Astrocyte of the hippocampus (primary cell): ENCODE data around the gene KAT5.
"Not testable (repeated sequence)": the region's sequence is repeated elsewhere in the genome, so short reads cannot be mapped to it uniquely, and the experiment has no call there.

ENCODE experiments used
- DNase-seq: peaks from one replicate; pipeline ENCODE4 v3.0.0; 2011; ENCODE audit warnings: low read depth, low spot score

The KAT5 gene

DNA sequence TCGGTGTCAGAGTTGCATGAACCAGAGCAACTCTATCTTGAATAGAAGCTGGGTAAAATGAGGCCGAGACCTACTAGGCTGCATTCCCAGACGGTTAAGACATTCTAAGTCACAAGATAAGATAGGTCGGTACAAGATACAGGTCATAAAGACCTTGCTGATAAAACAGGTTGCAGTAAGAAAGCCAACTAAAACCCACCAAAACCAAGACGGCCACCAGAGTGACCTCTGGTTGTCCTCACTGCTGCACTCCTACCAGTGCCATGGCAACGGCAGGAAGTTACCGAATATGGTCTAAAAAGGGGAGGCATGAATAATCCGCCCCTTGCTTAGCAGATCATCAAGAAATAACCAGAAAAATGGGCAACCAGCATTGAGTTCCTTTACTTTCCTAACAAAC is 2.4 kb upstream of the KAT5 start:
- DNase-seq = peak; percentile 9

DNA sequence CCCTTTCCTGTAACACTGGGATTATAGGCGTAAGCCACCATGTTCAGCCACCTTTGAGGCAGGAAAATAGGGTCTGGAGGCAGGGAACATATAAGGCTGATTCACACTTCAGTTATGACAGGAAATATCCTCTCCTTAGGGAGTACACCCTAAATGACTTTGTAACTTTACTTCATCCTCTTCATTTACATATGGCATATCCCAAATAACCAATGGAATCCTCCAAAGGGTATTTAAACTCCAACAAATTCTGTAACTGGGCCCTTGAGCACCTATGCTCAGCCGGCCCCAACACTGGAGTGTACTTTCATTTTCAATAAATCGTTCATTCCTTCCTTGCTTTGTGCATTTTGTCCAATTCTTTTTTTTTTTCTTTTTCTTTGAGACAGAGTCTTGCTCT is 1.6 kb upstream of the KAT5 start:
- no peak for DNase-seq

DNA sequence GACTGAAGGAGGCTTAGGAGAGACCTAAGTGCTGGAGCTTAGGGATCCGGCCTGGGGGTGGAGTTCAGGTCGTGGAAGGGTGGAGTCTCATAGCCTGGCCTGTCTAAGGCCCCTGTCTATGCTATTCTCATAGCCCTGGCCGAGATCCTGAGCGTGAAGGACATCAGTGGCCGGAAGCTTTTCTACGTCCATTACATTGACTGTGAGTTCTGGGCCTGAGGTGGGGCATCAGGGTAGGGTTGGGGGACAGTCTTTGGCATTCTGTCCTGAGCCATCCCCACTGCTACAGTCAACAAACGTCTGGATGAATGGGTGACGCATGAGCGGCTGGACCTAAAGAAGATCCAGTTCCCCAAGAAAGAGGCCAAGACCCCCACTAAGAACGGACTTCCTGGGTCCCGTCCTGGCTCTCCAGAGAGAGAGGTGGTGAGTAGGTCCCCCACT is 603 bp downstream of the KAT5 start:
- no peak for DNase-seq

DNA sequence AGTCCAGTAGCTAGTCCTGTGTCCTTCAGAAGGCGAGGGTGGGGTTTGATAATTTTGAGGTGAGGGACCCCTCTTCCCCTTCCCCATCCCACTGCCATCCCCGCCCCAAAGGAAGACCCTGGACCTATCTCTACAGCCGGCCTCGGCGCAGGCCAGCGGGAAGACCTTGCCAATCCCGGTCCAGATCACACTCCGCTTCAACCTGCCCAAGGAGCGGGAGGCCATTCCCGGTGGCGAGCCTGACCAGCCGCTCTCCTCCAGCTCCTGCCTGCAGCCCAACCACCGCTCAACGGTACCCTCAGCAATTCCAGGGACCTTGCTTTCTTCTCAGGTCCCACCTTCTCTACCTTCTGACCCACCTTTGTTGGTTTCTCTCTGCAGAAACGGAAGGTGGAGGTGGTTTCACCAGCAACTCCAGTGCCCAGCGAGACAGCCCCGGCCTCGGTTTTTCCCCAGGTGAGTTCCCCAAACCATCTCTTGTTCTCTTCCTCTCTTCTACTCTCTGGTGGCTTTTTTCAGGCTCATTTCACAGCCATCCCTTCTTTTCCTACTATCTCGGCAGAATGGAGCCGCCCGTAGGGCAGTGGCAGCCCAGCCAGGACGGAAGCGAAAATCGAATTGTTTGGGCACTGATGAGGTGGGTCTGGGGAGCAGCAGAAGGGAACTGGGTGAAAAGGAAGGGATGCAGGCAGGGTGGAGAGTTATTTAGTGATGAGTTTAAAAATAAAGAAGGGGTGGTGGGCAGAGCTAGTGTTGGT is 1.3 kb downstream of the KAT5 start:
- no peak for DNase-seq

DNA sequence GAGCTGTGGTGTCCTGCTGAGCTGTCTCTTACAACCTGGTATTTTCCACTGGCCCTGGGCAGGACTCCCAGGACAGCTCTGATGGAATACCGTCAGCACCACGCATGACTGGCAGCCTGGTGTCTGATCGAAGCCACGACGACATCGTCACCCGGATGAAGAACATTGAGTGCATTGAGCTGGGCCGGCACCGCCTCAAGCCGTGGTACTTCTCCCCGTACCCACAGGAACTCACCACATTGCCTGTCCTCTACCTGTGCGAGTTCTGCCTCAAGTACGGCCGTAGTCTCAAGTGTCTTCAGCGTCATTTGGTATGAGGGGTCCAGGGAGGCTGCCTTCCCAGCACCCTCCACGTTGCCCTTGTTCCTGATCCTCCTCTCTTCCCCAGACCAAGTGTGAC is 2.4 kb downstream of the KAT5 start:
- DNase-seq = no peak

DNA sequence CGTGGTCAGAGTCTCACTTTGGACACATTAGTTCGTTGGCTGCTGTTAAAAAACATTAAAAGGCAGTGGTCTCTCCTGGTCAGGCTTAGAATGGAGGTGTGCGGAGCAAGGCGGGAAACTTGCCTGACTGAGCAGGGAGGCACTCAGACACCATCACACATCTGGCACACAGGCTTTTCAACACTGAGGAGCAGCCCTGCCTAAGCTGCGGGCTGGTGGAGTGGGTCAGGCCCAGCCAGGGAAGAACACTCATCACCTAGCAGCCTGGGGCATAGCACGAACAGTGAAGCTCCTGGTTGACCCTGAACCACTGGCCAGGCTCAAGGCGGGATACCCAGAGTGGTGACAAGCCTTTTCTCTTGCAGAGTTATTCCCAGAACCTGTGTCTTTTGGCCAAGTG is 4.2 kb downstream of the KAT5 start:
- DNase-seq = no peak

DNA sequence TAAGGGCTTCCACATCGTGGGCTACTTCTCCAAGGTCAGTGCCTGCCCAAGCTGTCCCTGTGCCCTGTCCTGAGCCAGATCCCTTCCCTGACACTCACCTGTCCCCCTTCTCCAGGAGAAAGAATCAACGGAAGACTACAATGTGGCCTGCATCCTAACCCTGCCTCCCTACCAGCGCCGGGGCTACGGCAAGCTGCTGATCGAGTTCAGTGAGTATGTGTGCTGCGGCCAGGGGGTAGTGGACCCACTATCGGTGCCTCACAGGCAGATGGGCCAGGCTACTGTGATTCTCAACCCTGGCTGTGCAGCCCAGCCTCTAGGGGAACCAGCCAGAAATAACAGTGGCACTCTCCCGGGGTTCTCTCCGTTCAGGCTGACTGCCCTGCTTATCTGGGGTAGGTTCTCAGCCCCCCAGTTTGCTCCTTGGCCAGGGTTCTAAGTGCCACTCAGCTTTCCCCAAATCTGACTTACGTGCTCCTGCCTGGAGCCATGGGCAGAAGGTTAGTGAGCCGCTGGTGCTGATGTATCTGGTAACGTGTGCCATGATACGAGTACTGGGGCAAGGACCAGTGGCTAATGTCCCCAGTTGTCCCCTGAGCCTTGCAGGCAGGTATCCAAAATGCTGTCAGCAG is 4.8 kb downstream of the KAT5 start:
- DNase-seq = no peak

DNA sequence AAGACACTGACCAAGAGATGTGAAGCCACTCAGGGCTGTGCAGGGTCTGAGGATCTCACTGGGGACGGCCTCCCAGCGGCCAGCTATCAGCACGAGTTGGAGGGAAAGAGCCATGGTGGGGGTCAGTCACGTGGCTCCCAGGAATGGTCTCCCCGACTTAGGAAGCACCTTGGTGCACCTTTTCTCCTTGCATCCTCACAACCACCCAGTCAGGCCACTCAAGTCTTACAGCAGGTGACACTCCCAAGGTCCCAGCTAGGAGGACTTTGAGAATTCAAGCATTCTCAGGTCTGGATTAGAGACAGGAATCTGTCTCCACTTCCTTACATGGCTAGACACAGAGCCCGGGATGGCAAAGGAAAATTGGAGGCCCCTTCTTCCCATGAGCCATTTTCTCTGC is 5.9 kb downstream of the KAT5 start:
- DNase-seq = no peak

DNA sequence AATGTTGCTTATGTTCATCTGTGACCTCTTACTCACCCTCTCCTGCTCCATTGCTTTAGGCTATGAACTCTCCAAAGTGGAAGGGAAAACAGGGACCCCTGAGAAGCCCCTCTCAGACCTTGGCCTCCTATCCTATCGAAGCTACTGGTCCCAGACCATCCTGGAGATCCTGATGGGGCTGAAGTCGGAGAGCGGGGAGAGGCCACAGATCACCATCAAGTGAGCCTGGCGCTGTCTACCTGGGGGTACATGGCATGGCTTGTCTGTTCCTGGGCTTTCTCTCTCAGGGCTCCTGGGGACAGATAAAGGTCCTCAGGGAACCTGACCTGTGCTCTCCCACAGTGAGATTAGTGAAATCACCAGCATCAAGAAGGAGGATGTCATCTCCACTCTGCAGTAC is 6.5 kb downstream of the KAT5 start:
- DNase-seq = no peak

DNA sequence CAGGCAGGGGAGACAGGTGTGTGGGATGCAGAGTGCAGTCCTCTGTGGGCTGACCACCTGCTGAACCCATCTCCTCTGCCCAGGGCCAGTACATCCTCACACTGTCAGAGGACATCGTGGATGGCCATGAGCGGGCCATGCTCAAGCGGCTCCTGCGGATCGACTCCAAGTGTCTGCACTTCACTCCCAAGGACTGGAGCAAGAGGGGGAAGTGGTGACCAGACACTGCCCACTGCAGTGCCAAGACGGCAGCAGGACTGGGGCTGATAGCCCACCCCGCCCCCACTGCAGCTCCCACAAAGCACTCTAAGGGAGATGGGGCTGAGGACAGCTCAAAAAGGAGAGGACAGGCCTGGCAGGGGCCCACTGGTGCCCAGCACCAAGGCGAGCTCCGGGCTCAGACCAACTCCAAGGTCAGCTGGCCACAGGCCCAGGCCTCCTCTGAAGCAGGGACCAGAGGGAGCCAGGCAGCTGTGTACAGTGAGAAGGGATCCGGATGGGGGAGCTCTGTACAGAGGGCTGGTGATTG is 7.0 kb downstream of the KAT5 start:
- peak; percentile 17 for DNase-seq

DNA sequence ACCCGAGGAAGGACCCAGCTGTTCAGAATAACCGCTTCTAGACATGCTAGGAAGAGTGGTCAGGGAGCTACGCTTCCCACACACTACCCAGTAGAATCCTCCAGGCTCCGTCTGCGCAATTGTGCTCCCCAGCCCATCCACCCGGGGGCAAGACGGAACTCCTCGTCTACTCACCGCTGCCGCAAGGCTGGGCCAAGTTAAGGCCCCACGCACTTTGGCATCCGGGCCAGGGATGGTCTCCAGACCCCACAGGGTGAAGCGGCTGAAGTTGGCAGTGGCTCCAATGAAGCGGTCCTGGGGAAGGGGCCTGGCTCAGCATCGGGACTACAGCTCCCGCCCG is 7.8 kb downstream of the KAT5 start:
- DNase-seq = no peak

DNA sequence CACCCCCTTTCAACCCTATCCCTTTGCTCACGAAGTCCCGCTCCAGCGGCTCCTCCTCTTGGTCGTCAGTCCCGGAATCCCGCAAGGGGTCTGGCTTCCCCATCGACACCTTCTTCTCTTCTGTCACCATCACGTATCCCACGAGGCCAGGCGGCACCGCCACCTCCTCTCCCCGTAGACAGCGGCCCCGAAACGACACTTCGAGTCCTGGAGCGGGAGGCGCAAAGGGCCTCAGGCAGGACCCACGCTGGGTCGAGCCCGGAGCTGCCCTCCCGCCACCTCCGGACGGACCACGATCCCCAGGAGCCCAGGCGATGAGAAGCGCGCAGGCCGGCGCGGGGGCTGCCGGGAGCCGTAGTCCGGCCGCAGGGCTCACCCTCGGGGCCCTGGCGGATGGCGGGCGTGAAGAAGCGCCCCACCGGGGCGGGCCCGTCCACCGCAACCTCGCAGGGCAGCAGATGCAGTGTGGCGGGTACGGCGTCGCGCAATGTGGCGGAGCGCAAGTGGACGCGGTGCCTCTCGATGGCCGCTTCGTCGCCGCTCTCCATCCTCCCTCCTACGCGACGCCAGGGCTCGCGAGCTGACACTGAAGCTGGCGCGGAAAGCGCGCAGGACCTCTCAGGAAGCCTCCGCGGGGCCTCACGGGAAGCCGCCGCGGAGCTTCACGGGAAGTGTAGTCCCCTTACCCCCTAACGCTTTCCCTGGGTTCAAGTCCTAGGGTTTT is 8.3 kb downstream of the KAT5 start, which contains the start of gene RNASEH2C:
RNASEH2C (minus strand) TSS at position 588 of the 724 bp plus-strand sequence; CDS start at position 548, 40 bp downstream.
- peak; percentile 95 for DNase-seq

DNA sequence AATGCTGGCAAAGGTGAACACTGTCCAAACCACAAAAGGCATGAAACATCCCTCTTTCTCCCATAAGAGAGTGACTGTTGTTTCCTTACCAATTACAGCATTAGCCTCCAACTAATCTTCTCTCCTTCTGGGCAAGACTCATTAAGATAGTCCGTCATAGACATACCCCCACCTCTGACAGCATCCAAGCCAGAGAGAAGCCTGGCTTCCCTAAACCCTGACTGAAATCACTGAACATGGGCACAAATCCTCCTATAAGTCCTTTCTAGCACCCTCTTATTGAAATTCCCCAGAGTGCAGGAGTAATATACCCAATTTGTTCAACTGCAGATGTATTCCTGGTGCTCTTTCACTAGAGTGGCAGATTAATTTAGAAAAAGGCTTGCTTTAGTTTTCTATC is 10.2 kb downstream of the KAT5 start:
- no peak for DNase-seq

DNA sequence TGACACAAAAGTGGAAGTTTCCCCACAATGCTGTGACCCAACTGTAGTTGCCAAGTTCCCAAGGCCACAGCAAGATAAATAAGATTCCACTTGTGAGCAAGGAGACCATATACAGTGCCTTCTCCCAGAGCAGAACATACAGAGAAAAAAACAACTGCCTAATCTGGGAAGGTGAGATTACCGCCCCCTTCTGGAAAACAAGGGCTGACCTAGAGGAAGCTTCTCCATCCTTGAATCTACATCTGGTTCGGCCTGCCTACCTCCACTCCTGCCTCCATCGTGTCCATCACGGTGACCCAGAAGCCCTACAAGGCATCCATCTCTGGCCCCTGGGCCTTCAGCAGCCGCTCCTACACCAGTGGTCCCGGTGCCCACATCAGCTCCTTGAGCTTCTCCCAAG is 14.6 kb downstream of the KAT5 start:
- DNase-seq = no peak

DNA sequence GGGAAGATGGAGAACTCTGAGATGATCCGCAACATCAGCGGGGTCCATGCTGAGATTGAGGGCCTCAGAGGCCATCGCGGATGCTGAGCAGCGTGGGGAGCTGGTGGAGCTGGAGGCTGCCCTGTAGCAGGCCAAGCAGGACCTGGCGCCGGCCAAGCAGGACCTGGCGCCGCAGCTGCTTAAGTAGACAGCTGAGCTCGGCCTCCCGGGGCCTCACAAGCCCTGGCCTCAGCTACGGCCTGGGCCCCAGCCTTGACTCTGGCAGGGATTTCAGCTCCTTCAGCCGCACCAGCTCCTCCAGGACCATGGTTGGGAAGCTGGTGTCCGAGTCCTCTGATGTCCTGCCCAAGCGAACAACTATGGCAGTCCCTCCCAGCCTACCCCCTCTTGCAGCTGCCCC is 15.8 kb downstream of the KAT5 start:
- no peak for DNase-seq

DNA sequence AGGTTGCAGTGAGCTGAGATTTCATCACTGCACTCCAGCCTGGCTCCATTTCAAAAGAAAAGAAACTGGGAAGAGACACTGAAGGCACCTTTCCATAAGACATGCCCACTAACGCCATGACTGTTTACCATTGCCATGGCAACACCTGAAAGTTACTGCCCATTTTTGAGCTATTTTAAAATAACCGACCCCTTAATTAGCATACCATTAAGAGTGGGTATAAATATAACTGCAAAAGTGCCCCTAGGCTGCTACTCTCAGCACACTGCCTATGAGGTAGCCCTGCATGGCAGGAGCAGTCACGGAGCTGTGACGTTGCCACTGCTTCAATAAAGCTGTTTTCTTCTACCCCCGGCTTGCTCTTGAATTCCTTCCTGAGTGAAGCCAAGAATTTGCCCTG is 18.4 kb downstream of the KAT5 start:
- DNase-seq = no peak

DNA sequence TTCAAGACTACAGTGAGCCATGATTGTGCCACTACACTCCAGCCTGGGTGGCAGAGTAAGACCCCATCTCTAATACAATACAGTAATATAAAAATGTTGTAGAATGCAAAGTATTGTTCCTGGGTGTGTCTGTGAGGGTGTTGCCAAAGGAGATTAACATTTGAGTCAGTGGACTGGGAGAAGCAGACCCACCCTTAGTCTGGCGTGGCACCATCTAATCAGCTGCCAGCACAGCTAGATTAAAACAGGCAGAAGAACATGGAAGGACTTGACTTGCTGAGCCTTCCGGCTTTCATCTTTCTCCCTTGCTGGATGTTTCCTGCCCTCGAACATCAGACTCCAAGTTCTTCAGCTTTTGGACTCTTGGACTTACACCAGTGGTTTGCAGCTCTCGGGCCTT is 23.1 kb downstream of the KAT5 start:
- DNase-seq = not testable (repeated sequence)

DNA sequence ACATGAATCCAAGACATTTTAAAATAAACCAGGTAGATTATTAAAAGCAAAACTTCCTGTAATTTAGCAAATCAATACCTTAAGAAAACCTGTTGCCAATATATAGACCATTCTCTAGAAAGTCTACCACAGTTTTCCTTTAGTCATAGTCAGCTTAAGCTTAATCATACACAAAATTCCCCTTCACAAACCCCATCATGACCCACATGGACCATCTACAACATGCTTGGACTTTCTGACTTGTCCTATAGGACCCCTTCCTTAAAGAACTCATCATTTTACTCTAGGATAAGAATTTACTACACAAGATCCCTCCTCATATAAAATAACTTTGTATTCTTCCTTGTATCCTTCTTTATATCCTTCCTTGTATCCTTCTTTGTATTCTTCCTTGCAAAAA is 24.8 kb downstream of the KAT5 start:
- no peak for DNase-seq

DNA sequence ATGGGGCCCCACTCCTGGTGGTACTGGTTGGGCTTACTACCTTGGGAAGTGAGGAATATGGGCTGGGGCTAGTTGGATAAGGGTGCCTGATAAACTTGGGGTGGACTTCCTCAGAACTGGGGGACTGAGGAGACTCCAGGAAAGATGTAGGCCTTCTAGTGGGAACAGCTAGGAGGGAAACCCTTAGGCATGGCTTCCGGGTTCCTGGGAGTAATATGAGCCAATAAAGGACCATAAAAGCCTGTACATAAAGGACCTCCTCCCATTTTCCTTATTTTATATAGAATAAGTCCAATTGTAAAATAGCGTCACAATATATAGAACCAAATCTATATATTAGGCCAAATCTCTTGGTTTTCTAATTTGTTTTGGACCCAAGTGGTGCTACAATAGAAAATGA is 27.0 kb downstream of the KAT5 start:
- DNase-seq = no peak

DNA sequence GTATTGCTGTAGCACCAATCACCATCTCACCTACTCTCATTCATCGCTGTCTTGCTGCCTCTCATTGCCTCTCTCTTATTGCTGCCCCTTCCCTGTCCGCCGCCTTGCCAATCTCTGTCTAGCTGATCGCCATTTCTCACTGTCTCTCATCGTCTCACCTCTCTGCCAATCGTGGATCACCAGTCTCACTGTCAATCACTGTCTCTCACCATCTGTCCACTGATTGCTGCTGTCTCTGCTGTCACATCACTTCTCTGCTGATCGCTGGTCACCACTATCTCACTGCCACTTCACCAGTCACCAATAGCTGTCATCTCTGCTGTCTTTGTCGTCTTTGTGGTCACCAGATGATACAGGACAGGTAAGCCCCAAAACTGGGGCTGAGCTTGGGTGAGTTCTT is 29.1 kb downstream of the KAT5 start:
- no peak for DNase-seq

DNA sequence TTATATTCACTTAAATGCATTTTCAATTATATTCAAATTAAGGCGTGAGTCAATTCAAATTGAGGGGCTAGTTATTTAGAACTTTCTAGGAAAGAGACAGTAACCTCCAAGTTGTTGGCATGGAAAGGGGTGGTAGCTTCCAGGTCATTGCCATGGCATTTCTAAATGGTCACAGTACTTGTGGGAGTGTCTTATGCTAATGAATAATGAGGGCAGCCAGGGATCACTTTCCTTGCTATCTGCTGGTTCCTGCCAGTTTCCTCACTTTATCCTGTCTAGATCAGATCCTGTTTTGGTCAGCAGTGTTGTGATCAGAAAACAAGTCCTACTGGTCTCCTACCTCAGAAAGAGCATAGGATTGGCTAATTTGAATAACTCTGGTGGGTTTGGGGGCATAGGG is 30.3 kb downstream of the KAT5 start:
- no peak for DNase-seq

DNA sequence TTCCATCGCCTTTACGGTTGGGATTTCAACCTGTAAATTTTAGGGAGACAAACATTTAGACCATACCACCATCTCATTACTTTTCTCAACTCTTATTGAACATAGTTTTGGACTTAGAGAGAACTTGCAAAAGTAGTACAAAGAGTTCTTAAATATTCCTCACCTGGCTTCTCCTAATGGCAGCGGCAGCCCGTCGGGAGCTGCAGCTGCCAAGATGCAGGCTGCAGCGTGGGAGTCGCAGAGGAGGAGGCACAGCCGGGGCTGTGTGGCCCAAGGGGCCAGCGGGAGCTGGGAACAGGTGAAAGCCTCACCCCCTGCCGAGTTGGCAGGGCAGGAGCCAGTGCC is 31.6 kb downstream of the KAT5 start:
- DNase-seq = no peak
